Measurements from ENCODE around the gene ASIC4. TPM values are rescaled to one million over a fixed set of nuclear protein-coding genes. Genes with fewer than 3 reads are reported as not detected.

ASIC4 gene
- total and polyA plus RNA-seq, 9 of the 15 experiments (the other 6 are each of a cell fraction or from before 2014, with no cell fraction given) = 0.07 to 19.2 (median 4.8) TPM

DNA sequence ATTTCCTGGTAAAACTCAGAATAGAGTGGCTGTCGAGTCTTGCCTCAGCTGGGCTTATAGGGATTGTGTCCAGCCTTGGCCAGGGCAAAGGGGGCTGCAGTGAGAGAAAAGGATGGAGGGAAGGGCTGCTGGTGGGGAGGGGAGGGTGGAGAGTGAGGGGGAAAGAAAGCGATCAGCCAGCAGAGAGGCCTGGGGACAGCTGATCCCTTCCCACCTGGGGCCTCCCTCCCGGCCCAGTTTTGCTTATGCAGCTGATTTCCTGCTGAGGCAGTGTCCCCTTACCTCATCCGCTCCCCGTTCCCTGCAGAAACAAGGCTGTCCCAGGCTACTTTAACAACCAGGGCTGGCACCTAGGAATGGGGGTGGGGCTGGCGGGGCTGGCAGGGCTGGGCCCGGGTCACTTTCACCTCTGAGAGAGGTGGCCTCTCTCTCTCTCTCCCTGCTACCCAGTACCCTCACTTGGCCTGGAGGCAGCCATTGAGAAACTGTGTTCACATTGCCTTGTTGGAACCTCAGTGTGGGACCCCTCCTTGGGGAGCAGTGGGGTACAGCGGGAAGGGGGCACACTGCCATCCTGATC lies 27.8 kb upstream of the ASIC4 start:
- H3K9ac ChIP-seq (ENCODE audit: insufficient read depth in 1 of 2, low read depth in 2 of 2, low read length in 2 of 2) = peak overlapping the region in 1 of 2 experiments; percentile 40; a peak in 1 of 4 replicates
- no peaks in the 10 kb centered on the region for H3K36me3 ChIP-seq (ENCODE audit: control insufficient read depth, insufficient read depth, low read length)
- H3K4me3 ChIP-seq = no peak overlapping the region
- ChIA-PET POLR2A (interaction anchor here (0.5 to 1.9 kb wide), 7 partner anchors 8 to 172 kb away, joined by 3 to 9 read pairs (median 3); partner anchors contain the start of gene GMPPA), CTCF (ENCODE audit: low intra/inter-chr PET ratio) (interaction anchor here (0.5 kb wide), 1 partner anchor 43 kb away, joined by 3 read pairs; no protein-coding TSS in a partner anchor)
- intact Hi-C loops (cut with micrococcal nuclease) = no loop called here
- peaks cover 6 to 51% of the 10 kb centered on the region in 2 experiments; a peak in 3 of 5 replicates for H3K4me1 ChIP-seq (replicated peaks in 1 of 2; ENCODE audit: control insufficient read depth in 2 of 2, insufficient read depth in 2 of 2, low read length in 2 of 2)
- DNase-seq (ENCODE audit: extremely low read depth in 1 of 4, low spot score in 3 of 4) (no peak), ATAC-seq (no peak), FAIRE-seq (no peak)
- H3K4me2 ChIP-seq (ENCODE audit: insufficient read depth, low read length) = no peak overlapping the region
- no TSS peak for BruUV-seq (replicated peaks)
- no peaks in the 10 kb centered on the region for H3K9me3 ChIP-seq (replicated peaks; ENCODE audit: control insufficient read depth, insufficient read depth, low read depth, low read length)
- no peak overlapping the region for H3K27ac ChIP-seq (ENCODE audit: extremely low read depth, low read depth, low read length)
- H4K20me1 ChIP-seq (replicated peaks; ENCODE audit: control insufficient read depth, insufficient read depth, low read length) = no peaks in the 10 kb centered on the region; the same call in 1 of the 2 replicates
- WGBS (ENCODE audit: insufficient coverage, low coverage, missing lambda C conversion rate) = 8% methylated on average over 2 of the region's 8 CpGs
- no peaks in the 10 kb centered on the region for H3K79me2 ChIP-seq (ENCODE audit: control insufficient read depth, insufficient read depth, low read length)
- H2AFZ ChIP-seq (ENCODE audit: low read depth, low read length) = no peak overlapping the region
- H3K9me1 ChIP-seq (ENCODE audit: control insufficient read depth, insufficient read depth, low read length) = no peaks in the 10 kb centered on the region
- in situ Hi-C loops (cut with MboI) = no loop called here
- H3K27me3 ChIP-seq (ENCODE audit: control insufficient read depth in 2 of 2, insufficient read depth in 2 of 2, low read length in 2 of 2) = no peaks in the 10 kb centered on the region
- TF ChIP-seq, protein P1, sequence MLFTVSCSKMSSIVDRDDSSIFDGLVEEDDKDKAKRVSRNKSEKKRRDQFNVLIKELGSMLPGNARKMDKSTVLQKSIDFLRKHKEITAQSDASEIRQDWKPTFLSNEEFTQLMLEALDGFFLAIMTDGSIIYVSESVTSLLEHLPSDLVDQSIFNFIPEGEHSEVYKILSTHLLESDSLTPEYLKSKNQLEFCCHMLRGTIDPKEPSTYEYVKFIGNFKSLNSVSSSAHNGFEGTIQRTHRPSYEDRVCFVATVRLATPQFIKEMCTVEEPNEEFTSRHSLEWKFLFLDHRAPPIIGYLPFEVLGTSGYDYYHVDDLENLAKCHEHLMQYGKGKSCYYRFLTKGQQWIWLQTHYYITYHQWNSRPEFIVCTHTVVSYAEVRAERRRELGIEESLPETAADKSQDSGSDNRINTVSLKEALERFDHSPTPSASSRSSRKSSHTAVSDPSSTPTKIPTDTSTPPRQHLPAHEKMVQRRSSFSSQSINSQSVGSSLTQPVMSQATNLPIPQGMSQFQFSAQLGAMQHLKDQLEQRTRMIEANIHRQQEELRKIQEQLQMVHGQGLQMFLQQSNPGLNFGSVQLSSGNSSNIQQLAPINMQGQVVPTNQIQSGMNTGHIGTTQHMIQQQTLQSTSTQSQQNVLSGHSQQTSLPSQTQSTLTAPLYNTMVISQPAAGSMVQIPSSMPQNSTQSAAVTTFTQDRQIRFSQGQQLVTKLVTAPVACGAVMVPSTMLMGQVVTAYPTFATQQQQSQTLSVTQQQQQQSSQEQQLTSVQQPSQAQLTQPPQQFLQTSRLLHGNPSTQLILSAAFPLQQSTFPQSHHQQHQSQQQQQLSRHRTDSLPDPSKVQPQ (CRISPR knock-in tag; IDR thresholded peaks at IDR 0.05; ENCODE audit: borderline replicate concordance) = no peak
- TF ChIP-seq ARNT (IDR thresholded peaks at IDR 0.05) = no peak
- peak; percentile 42 for TF ChIP-seq C11orf30 (IDR thresholded peaks at IDR 0.05; ENCODE audit: low read depth)
- TF ChIP-seq POLR3G (IDR thresholded peaks at IDR 0.05; ENCODE audit: extremely low read depth, insufficient read length, insufficient replicate concordance) = no peak
- TF ChIP-seq PRDM10 (IDR thresholded peaks at IDR 0.05; ENCODE audit: partially characterized antibody) = no peak
- TF ChIP-seq SMARCC2 (IDR thresholded peaks at IDR 0.05; ENCODE audit: low read depth) = no peak
- TF ChIP-seq, protein P2, sequence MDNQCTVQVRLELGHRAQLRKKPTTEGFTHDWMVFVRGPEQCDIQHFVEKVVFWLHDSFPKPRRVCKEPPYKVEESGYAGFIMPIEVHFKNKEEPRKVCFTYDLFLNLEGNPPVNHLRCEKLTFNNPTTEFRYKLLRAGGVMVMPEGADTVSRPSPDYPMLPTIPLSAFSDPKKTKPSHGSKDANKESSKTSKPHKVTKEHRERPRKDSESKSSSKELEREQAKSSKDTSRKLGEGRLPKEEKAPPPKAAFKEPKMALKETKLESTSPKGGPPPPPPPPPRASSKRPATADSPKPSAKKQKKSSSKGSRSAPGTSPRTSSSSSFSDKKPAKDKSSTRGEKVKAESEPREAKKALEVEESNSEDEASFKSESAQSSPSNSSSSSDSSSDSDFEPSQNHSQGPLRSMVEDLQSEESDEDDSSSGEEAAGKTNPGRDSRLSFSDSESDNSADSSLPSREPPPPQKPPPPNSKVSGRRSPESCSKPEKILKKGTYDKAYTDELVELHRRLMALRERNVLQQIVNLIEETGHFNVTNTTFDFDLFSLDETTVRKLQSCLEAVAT (IDR thresholded peaks at IDR 0.05) = no peak
- TF ChIP-seq ZNF79 (CRISPR knock-in tag; IDR thresholded peaks at IDR 0.05; ENCODE audit: low read depth) = no peak
- no peak for TF ChIP-seq ZC3H11A (IDR thresholded peaks at IDR 0.05; ENCODE audit: low read depth, low read length)
- TF ChIP-seq SP2 (IDR thresholded peaks at IDR 0.05; ENCODE audit: extremely low read depth, low read depth, low read length, poor library complexity, severe bottlenecking) = no peak
- TF ChIP-seq MCM5 (IDR thresholded peaks at IDR 0.05; ENCODE audit: low read depth) = no peak
- no peak for TF ChIP-seq NFE2 (IDR thresholded peaks at IDR 0.05; ENCODE audit: low read depth)
- TF ChIP-seq NFIC (IDR thresholded peaks at IDR 0.05) = no peak
- 0 out of 2 replicates have a peak, but pooled peaks have one; percentile 7 for TF ChIP-seq MAFG (tag; conservative IDR thresholded peaks at IDR 0.05)
- no peak for TF ChIP-seq DPF2 (IDR thresholded peaks at IDR 0.05)
- no peak for TF ChIP-seq ETV1 (tag; conservative IDR thresholded peaks at IDR 0.05; ENCODE audit: low read depth)

Measured in K562 (cell line).